Ishikawa (cell line): Measurements from ENCODE around the gene TSPAN15.
A peak's percentile ranks its signal among the peaks of the same experiment; 100 is the strongest.

Experiments
- CEBPB ChIP-seq: IDR thresholded peaks from 2 replicates; pipeline ENCODE4 v1.6.1; 2012
- CREB1 ChIP-seq: IDR thresholded peaks from 2 replicates; pipeline ENCODE4 v1.6.1; 2012; ENCODE audit warnings: low read depth
- EGR1 ChIP-seq: IDR thresholded peaks from 2 replicates; pipeline ENCODE4 v1.6.1; 2012
- EP300 ChIP-seq: IDR thresholded peaks from 2 replicates; pipeline ENCODE4 v1.6.1; 2012; ENCODE audit warnings: borderline replicate concordance
- FOXM1 ChIP-seq: IDR thresholded peaks from 2 replicates; pipeline ENCODE4 v1.6.1; 2012; ENCODE audit warnings: low read depth, borderline replicate concordance
- NFIC ChIP-seq: IDR thresholded peaks from 2 replicates; pipeline ENCODE4 v1.6.1; 2012
- RAD21 ChIP-seq: IDR thresholded peaks from 2 replicates; pipeline ENCODE4 v1.6.1; 2012; ENCODE audit warnings: low read depth
- TCF12 ChIP-seq: IDR thresholded peaks from 2 replicates; pipeline ENCODE4 v1.6.1; 2012; ENCODE audit warnings: low read depth
- TEAD4 ChIP-seq: IDR thresholded peaks from 2 replicates; pipeline ENCODE4 v1.6.1; 2012
- USF1 ChIP-seq: IDR thresholded peaks from 2 replicates; pipeline ENCODE4 v1.6.1; 2012
- YY1 ChIP-seq: IDR thresholded peaks from 2 replicates; pipeline ENCODE4 v1.6.1; 2012; ENCODE audit warnings: low read depth
- ZBTB7A ChIP-seq: IDR thresholded peaks from 2 replicates; pipeline ENCODE4 v1.6.1; 2012; ENCODE audit warnings: low read depth
- TF ChIP-seq, protein P1 (sequence below): IDR thresholded peaks from 2 replicates; pipeline ENCODE4 v1.6.1; 2012
- TF ChIP-seq, protein P2 (sequence below): IDR thresholded peaks from 2 replicates; pipeline ENCODE4 v1.6.1; 2012; ENCODE audit warnings: low read depth, mild to moderate bottlenecking

TSPAN15 gene

GRCh38 chr10:69515699-69516259, 64.5 kb downstream of the TSPAN15 start:
- TF ChIP-seq, protein P1, sequence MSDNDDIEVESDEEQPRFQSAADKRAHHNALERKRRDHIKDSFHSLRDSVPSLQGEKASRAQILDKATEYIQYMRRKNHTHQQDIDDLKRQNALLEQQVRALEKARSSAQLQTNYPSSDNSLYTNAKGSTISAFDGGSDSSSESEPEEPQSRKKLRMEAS: no peak
- peak; percentile 94 for TF ChIP-seq RAD21

DNA sequence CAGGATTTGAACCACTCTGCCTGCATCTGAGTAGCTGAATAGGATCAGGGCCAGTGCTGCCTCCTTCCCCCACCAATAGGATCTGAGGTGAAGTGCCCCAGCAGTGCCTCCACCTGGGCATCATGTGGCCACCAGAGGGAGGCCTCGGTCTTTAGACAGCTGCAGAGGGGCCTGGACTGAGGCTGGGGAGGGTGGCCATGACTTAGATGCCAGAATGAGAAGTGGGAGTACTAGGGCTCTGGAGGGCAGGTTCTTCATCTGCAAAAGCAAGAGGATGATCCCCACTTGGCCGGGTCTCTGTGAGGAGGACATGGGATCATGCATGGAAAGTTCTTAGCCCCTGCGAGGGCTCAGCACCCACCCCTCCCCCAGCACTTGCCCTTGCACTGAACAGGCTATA, 65.1 kb downstream of the TSPAN15 start:
- peak; percentile 83 for TF ChIP-seq RAD21
- TF ChIP-seq TCF12: no peak
- TF ChIP-seq USF1: 0 out of 2 replicates have a peak, but pooled peaks have one; percentile 5

DNA sequence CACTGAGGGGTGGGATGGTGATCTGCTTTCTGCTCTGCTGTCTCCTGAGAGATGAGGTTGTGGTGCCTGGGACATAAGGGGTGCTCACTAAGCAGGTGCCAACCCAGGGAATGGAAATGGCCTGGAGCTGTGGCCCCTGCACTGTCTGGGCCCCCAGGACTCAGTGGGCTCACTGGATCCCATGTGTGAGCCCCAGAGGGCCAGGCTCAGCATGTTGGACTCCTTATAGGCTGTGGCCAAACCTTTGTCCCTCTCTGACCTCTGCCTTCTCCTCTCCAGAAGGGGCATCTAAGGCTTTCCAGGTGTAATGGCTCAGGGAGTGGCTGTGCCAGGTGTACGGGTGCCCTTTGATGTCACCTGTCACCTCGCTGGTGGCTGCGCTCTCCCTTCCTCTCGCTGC, 65.5 kb downstream of the TSPAN15 start:
- TF ChIP-seq TCF12 (no peak), USF1 (no peak), NFIC (no peak), RAD21 (no peak), EGR1 (no peak), FOXM1 (no peak)
- TF ChIP-seq, protein P2, sequence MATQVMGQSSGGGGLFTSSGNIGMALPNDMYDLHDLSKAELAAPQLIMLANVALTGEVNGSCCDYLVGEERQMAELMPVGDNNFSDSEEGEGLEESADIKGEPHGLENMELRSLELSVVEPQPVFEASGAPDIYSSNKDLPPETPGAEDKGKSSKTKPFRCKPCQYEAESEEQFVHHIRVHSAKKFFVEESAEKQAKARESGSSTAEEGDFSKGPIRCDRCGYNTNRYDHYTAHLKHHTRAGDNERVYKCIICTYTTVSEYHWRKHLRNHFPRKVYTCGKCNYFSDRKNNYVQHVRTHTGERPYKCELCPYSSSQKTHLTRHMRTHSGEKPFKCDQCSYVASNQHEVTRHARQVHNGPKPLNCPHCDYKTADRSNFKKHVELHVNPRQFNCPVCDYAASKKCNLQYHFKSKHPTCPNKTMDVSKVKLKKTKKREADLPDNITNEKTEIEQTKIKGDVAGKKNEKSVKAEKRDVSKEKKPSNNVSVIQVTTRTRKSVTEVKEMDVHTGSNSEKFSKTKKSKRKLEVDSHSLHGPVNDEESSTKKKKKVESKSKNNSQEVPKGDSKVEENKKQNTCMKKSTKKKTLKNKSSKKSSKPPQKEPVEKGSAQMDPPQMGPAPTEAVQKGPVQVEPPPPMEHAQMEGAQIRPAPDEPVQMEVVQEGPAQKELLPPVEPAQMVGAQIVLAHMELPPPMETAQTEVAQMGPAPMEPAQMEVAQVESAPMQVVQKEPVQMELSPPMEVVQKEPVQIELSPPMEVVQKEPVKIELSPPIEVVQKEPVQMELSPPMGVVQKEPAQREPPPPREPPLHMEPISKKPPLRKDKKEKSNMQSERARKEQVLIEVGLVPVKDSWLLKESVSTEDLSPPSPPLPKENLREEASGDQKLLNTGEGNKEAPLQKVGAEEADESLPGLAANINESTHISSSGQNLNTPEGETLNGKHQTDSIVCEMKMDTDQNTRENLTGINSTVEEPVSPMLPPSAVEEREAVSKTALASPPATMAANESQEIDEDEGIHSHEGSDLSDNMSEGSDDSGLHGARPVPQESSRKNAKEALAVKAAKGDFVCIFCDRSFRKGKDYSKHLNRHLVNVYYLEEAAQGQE: no peak

- TF ChIP-seq, protein P1: no peak
- TF ChIP-seq ZBTB7A (no peak), FOXM1 (no peak), RAD21 (no peak), EGR1 (no peak), NFIC (no peak), TCF12 (no peak)
- TF ChIP-seq, protein P2: no peak
Observed at GRCh38 chr10:69517271-69517848, 66.1 kb downstream of the TSPAN15 start.

- no peak for TF ChIP-seq NFIC
- no peak for TF ChIP-seq RAD21
- TF ChIP-seq EP300: no peak
- no peak for TF ChIP-seq ZBTB7A
- no peak for TF ChIP-seq YY1
- TF ChIP-seq EGR1: no peak
- no peak for TF ChIP-seq CREB1
- TF ChIP-seq, protein P2: no peak
- no peak for TF ChIP-seq CEBPB
- no peak for TF ChIP-seq TEAD4
Observed at GRCh38 chr10:69527961-69528360, 76.7 kb downstream of the TSPAN15 start.
